Neural cell (in vitro differentiated cells): ENCODE measurements around the gene ACER2. TPM values are rescaled to one million over a fixed set of nuclear protein-coding genes. Genes with fewer than 3 reads are reported as not detected.
"Not testable (repeated sequence)": the region's sequence is repeated elsewhere in the genome, so short reads cannot be mapped to it uniquely, and the experiment has no call there.

Experiments used
- H2AFZ ChIP-seq: fragments of 200-600, 300-800 bp; sonication (generic), shearing (Covaris generic); 2 replicates; pipeline ENCODE4 v1.6.0; 2014; ENCODE audit warnings: low read depth, mild to moderate bottlenecking, antibody characterized with exemption, low read length, moderate library complexity
- H3F3A ChIP-seq: fragments of 200-600 bp; shearing (Covaris generic); 2 replicates; pipeline ENCODE4 v1.6.1; 2016; ENCODE audit warnings: mild to moderate bottlenecking, moderate library complexity, mixed read lengths, antibody characterized with exemption, low read length; ENCODE audit not compliant: insufficient read depth, poor library complexity, severe bottlenecking
- H3K27ac ChIP-seq: fragments of 200-600, 300-800 bp; sonication (generic), shearing (Covaris generic); 2 replicates; pipeline ENCODE4 v1.5.1; 2014; ENCODE audit warnings: mild to moderate bottlenecking, low read length, moderate library complexity
- H3K27me3 ChIP-seq: fragments of 300-800, 200-600 bp; sonication (generic), shearing (Covaris generic); 2 replicates; pipeline ENCODE4 v1.6.0; 2014; ENCODE audit warnings: mild to moderate bottlenecking, low read depth, low read length, moderate library complexity; ENCODE audit not compliant: insufficient read depth
- H3K36me3 ChIP-seq: fragments of 300-800, 200-600 bp; sonication (generic), shearing (Covaris generic); 2 replicates; pipeline ENCODE4 v1.5.1; 2014; ENCODE audit warnings: mild to moderate bottlenecking, antibody characterized with exemption, low read length, moderate library complexity; ENCODE audit not compliant: insufficient read depth
- H3K4me2 ChIP-seq: fragments of 300-800, 200-600 bp; sonication (generic), shearing (Covaris generic); 2 replicates; pipeline ENCODE4 v1.6.0; 2014; ENCODE audit warnings: mild to moderate bottlenecking, low read length
- H3K4me3 ChIP-seq: fragments of 300-800, 200-600 bp; sonication (generic), shearing (Covaris generic); 2 replicates; pipeline ENCODE4 v1.5.1; 2014; ENCODE audit warnings: mild to moderate bottlenecking, low read length, moderate library complexity
- H3K79me2 ChIP-seq: fragments of 200-600 bp; shearing (Covaris generic); replicated peaks from 2 replicates; pipeline ENCODE4 v1.6.0; 2014; ENCODE audit warnings: mild to moderate bottlenecking, low read length, moderate library complexity; ENCODE audit not compliant: insufficient read depth
- H3K9ac ChIP-seq: fragments of 300-800, 200-600 bp; sonication (generic), shearing (Covaris generic); 2 replicates; pipeline ENCODE4 v1.6.1; 2016; ENCODE audit warnings: mild to moderate bottlenecking, low read length, mixed read lengths
- H3K9me2 ChIP-seq: fragments of 200-600 bp; shearing (Covaris generic); 2 replicates; pipeline ENCODE4 v1.6.1; 2016; ENCODE audit warnings: mild to moderate bottlenecking, low read length, mixed read lengths; ENCODE audit not compliant: insufficient read depth
- H3K9me3 ChIP-seq: fragments of 200-600, 300-800 bp; sonication (generic), shearing (Covaris generic); 2 replicates; pipeline ENCODE4 v1.6.1; 2016; ENCODE audit warnings: mild to moderate bottlenecking, mixed run types, low read length, moderate library complexity, mixed read lengths
- H4K20me1 ChIP-seq: fragments of 200-600 bp; shearing (Covaris generic); 2 replicates; pipeline ENCODE4 v1.6.1; 2016; ENCODE audit warnings: mild to moderate bottlenecking, mixed run types; ENCODE audit not compliant: insufficient read depth
- EP300 ChIP-seq: fragments of 450-650 bp; conservative IDR thresholded peaks from 2 replicates; pipeline ENCODE4 v1.6.1; 2014; ENCODE audit warnings: antibody characterized with exemption, mild to moderate bottlenecking, moderate library complexity; ENCODE audit not compliant: poor library complexity, severe bottlenecking
- EZH2 ChIP-seq: fragments of 200-600, 300-800 bp; shearing (Covaris generic), sonication (generic); IDR thresholded peaks from 2 replicates; pipeline ENCODE4 v1.6.1; 2014; ENCODE audit warnings: antibody characterized with exemption, low read length, borderline replicate concordance, mild to moderate bottlenecking; ENCODE audit not compliant: insufficient read depth, poor library complexity, severe bottlenecking
- MXI1 ChIP-seq: fragments of 450-650 bp; conservative IDR thresholded peaks from 2 replicates; pipeline ENCODE4 v1.6.1; 2014; ENCODE audit warnings: antibody characterized with exemption, mild to moderate bottlenecking; ENCODE audit not compliant: poor library complexity, severe bottlenecking
- POLR2AphosphoS5 ChIP-seq: IDR thresholded peaks from 2 replicates; pipeline ENCODE4 v1.6.1; 2012
- RAD21 ChIP-seq: fragments of 450-650 bp; conservative IDR thresholded peaks from 2 replicates; pipeline ENCODE4 v1.6.1; 2014; ENCODE audit warnings: antibody characterized with exemption, mild to moderate bottlenecking, moderate library complexity
- SMC3 ChIP-seq: fragments of 450-650 bp; conservative IDR thresholded peaks from 2 replicates; pipeline ENCODE4 v1.6.1; 2014; ENCODE audit warnings: antibody characterized with exemption, mild to moderate bottlenecking, moderate library complexity; ENCODE audit not compliant: poor library complexity
- TAF1 ChIP-seq: IDR thresholded peaks from 2 replicates; pipeline ENCODE4 v1.6.1; 2012; ENCODE audit warnings: low read depth
- polyA plus RNA-seq: library from polyadenylated mRNA; depleted of rRNA; stranded (reverse); fragments of >200 nt; gene quantifications from 2 replicates; pipeline ENCODE4 v1.2.3, GENCODE V29; 2014
- TF ChIP-seq, protein P1 (sequence below): fragments of 450-650 bp; IDR thresholded peaks from 2 replicates; pipeline ENCODE4 v1.5.1; 2014; ENCODE audit warnings: antibody characterized with exemption, mild to moderate bottlenecking, moderate library complexity; ENCODE audit not compliant: poor library complexity, severe bottlenecking
- TF ChIP-seq, protein P2 (sequence below): IDR thresholded peaks from 2 replicates; pipeline ENCODE4 v1.6.1; 2012; ENCODE audit warnings: borderline replicate concordance

Gene ACER2
- polyA plus RNA-seq, 1 donor from 2014 or later = 3.0 TPM

- Histone ChIP-seq H3K9me3 (no peaks in the 10 kb centered on the region), H3K79me2 (no peaks in the 10 kb centered on the region), H3F3A (no peaks in the 10 kb centered on the region), H2AFZ (no peak overlapping the region), H3K4me2 (no peak overlapping the region), H4K20me1 (no peaks in the 10 kb centered on the region), H3K27ac (no peak overlapping the region), H3K36me3 (peaks cover 7% of the 10 kb centered on the region), H3K9ac (no peak overlapping the region), H3K4me3 (no peak overlapping the region), H3K27me3 (no peaks in the 10 kb centered on the region), H3K9me2 (no peaks in the 10 kb centered on the region)
- TF ChIP-seq EP300 = no peak
- TF ChIP-seq RAD21 = no peak
- TF ChIP-seq TAF1 = no peak
- TF ChIP-seq MXI1 = no peak
- no peak for TF ChIP-seq SMC3
- TF ChIP-seq, protein P1, sequence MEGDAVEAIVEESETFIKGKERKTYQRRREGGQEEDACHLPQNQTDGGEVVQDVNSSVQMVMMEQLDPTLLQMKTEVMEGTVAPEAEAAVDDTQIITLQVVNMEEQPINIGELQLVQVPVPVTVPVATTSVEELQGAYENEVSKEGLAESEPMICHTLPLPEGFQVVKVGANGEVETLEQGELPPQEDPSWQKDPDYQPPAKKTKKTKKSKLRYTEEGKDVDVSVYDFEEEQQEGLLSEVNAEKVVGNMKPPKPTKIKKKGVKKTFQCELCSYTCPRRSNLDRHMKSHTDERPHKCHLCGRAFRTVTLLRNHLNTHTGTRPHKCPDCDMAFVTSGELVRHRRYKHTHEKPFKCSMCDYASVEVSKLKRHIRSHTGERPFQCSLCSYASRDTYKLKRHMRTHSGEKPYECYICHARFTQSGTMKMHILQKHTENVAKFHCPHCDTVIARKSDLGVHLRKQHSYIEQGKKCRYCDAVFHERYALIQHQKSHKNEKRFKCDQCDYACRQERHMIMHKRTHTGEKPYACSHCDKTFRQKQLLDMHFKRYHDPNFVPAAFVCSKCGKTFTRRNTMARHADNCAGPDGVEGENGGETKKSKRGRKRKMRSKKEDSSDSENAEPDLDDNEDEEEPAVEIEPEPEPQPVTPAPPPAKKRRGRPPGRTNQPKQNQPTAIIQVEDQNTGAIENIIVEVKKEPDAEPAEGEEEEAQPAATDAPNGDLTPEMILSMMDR = no peak
- TF ChIP-seq, protein P2, sequence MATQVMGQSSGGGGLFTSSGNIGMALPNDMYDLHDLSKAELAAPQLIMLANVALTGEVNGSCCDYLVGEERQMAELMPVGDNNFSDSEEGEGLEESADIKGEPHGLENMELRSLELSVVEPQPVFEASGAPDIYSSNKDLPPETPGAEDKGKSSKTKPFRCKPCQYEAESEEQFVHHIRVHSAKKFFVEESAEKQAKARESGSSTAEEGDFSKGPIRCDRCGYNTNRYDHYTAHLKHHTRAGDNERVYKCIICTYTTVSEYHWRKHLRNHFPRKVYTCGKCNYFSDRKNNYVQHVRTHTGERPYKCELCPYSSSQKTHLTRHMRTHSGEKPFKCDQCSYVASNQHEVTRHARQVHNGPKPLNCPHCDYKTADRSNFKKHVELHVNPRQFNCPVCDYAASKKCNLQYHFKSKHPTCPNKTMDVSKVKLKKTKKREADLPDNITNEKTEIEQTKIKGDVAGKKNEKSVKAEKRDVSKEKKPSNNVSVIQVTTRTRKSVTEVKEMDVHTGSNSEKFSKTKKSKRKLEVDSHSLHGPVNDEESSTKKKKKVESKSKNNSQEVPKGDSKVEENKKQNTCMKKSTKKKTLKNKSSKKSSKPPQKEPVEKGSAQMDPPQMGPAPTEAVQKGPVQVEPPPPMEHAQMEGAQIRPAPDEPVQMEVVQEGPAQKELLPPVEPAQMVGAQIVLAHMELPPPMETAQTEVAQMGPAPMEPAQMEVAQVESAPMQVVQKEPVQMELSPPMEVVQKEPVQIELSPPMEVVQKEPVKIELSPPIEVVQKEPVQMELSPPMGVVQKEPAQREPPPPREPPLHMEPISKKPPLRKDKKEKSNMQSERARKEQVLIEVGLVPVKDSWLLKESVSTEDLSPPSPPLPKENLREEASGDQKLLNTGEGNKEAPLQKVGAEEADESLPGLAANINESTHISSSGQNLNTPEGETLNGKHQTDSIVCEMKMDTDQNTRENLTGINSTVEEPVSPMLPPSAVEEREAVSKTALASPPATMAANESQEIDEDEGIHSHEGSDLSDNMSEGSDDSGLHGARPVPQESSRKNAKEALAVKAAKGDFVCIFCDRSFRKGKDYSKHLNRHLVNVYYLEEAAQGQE = no peak
- no peak for TF ChIP-seq POLR2AphosphoS5
- no peak for TF ChIP-seq EZH2
Observed at GRCh38 chr9:19431361-19432171, 22.8 kb downstream of the ACER2 start.

DNA sequence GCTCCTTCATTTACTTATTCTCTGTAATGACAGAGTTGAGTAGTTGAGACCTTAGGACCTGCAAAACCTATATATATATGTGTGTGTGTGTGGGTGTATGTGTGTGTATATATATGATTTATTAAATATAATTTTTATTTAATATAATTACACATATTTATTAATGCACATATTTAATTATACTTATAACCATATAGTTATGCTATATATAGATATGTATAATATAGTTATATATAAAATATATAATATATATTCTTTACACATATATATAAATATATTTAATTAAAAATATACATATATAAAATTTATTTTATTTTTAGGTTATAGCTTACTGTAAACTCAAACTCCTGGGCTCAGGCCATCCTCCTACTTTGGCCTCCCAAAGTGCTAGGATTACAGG, 23.7 kb downstream of the ACER2 start:
- Histone ChIP-seq H3K36me3 (peaks cover 7% of the 10 kb centered on the region), H3K9me2 (no peaks in the 10 kb centered on the region), H3K4me2 (no peak overlapping the region), H4K20me1 (no peaks in the 10 kb centered on the region), H3K4me3 (no peak overlapping the region), H3F3A (no peaks in the 10 kb centered on the region), H3K9me3 (no peaks in the 10 kb centered on the region), H3K9ac (no peak overlapping the region), H3K79me2 (no peaks in the 10 kb centered on the region), H3K27me3 (no peaks in the 10 kb centered on the region), H2AFZ (no peak overlapping the region), H3K27ac (no peak overlapping the region)
- TF ChIP-seq SMC3 (no peak), EZH2 (no peak), MXI1 (no peak), TAF1 (no peak), RAD21 (no peak), POLR2AphosphoS5 (no peak)
- TF ChIP-seq, protein P2 = no peak
- TF ChIP-seq, protein P1 = no peak

DNA sequence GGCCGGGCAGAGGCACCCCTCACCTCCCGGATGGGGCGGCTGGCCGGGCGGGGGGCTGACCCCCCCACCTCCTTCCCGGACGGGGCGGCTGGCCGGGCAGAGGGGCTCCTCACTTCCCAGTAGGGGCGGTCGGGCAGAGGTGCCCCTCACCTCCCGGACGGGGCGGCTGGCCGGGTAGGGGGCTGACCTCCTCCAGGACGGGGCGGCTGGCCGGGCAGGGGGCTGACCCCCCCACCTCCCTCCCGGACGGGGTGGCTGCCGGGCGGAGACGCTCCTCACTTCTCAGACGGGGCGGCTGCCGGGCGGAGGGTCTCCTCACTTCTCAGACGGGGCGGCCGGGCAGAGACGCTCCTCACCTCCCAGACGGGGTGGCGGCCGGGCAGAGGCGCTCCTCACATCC, 24.9 kb downstream of the ACER2 start:
- H2AFZ ChIP-seq, H3K9me3 ChIP-seq, H3F3A ChIP-seq, H3K27me3 ChIP-seq, H3K9me2 ChIP-seq, H3K27ac ChIP-seq, H3K4me3 ChIP-seq, H3K79me2 ChIP-seq, H3K9ac ChIP-seq, H3K4me2 ChIP-seq, H3K36me3 ChIP-seq, H4K20me1 ChIP-seq: not testable (repeated sequence)
